CD4-positive, alpha-beta memory T cell (primary cell): Measurements from ENCODE around the gene CIB4. TPM values are rescaled to one million over a fixed set of nuclear protein-coding genes. Genes with fewer than 3 reads are reported as not detected.
A peak's percentile ranks its signal among the peaks of the same experiment; 100 is the strongest.

Source experiments
- CTCF ChIA-PET: fragments of 350-600 bp; sonication (Branson Sonifier 250); formaldehyde crosslinking; loops from one replicate; lab custom pipeline; 2021; ENCODE audit warnings: inconsistent platforms; ENCODE audit not compliant: partially characterized antibody; lab: Charles Lee
- POLR2A ChIA-PET: fragments of 350-600 bp; sonication (Branson Sonifier 250); formaldehyde crosslinking; loops from one replicate; lab custom pipeline; 2021; ENCODE audit not compliant: partially characterized antibody; lab: Charles Lee
- DNase-seq, 5 donors: peaks; one replicate each; pipeline versions ENCODE4 v3.0.0 to v3.0.0-alpha.2; 2020 to 2022; ENCODE audit warnings: mixed read lengths in 1 of 5
- H3K27ac ChIP-seq: one replicate; pipeline ENCODE4 v1.7.0; 2013; ENCODE audit warnings: low read depth, low read length
- H3K27me3 ChIP-seq: 2 replicates; pipeline ENCODE4 v1.7.0; 2013; ENCODE audit warnings: mild to moderate bottlenecking, low read length, moderate library complexity; ENCODE audit not compliant: insufficient read depth
- H3K36me3 ChIP-seq: 2 replicates; pipeline ENCODE4 v1.7.0; 2013; ENCODE audit warnings: mild to moderate bottlenecking, low read length, moderate library complexity; ENCODE audit not compliant: insufficient read depth
- H3K4me1 ChIP-seq: 2 replicates; pipeline ENCODE4 v1.7.0; 2013; ENCODE audit warnings: mild to moderate bottlenecking, low read length, moderate library complexity; ENCODE audit not compliant: insufficient read depth
- H3K4me3 ChIP-seq, 2 donors: one replicate each; pipeline ENCODE4 v1.7.0; 2013; ENCODE audit warnings: low read length in 2 of 2, mild to moderate bottlenecking in 1 of 2
- H3K9me3 ChIP-seq, 2 donors: one replicate each; pipeline ENCODE4 v1.7.0; 2013; ENCODE audit warnings: low read length in 2 of 2, control low read depth in 1 of 2; ENCODE audit not compliant: control insufficient read depth in 1 of 2
- H3K27ac Mint-ChIP-seq, 7 donors: one replicate each; pipeline ENCODE4 v1.8.0; 2020 to 2021; ENCODE audit warnings: mixed read lengths in 7 of 7, mild to moderate bottlenecking in 6 of 7, inconsistent platforms in 3 of 7, moderate library complexity in 3 of 7
- H3K27me3 Mint-ChIP-seq, 2 donors: one replicate each; pipeline ENCODE4 v1.8.0; 2020 to 2021; ENCODE audit warnings: mixed read lengths in 2 of 2
- H3K36me3 Mint-ChIP-seq, 2 donors: one replicate each; pipeline ENCODE4 v1.8.0; 2020 to 2021; ENCODE audit warnings: mixed read lengths in 2 of 2, inconsistent platforms in 1 of 2, mild to moderate bottlenecking in 1 of 2
- H3K4me1 Mint-ChIP-seq, 4 donors: one replicate each; pipeline ENCODE4 v1.8.0; 2020 to 2021; ENCODE audit warnings: mixed read lengths in 4 of 4, mild to moderate bottlenecking in 1 of 4
- H3K4me3 Mint-ChIP-seq, 8 donors: one replicate each; pipeline ENCODE4 v1.8.0; 2020 to 2021; ENCODE audit warnings: mixed read lengths in 8 of 8, mild to moderate bottlenecking in 7 of 8, moderate library complexity in 6 of 8, inconsistent platforms in 3 of 8
- H3K9me3 Mint-ChIP-seq, 8 donors: one replicate each; pipeline ENCODE4 v1.8.0; 2020 to 2021; ENCODE audit warnings: mixed read lengths in 8 of 8, mild to moderate bottlenecking in 5 of 8, inconsistent platforms in 3 of 8, moderate library complexity in 1 of 8
- intact Hi-C: fragments of 100-400 bp; cut with micrococcal nuclease; formaldehyde crosslinking; loops from one replicate; pipeline ENCODE4 v1.15.1; 2023
- polyA plus RNA-seq, 2 donors: library from polyadenylated mRNA; unstranded; fragments of 300-500 nt; fragmentation: Illumina TruSeq; gene quantifications; one replicate each; pipeline ENCODE4 v1.2.3, GENCODE V29; 2021
- total RNA-seq, 2 experiments: library from RNA; stranded (reverse); gene quantifications; one replicate each; pipeline ENCODE4 v1.2.3, GENCODE V29; 2021

CIB4 gene
- total and polyA plus RNA-seq, 4 experiments from 2014 or later = not detected

DNA sequence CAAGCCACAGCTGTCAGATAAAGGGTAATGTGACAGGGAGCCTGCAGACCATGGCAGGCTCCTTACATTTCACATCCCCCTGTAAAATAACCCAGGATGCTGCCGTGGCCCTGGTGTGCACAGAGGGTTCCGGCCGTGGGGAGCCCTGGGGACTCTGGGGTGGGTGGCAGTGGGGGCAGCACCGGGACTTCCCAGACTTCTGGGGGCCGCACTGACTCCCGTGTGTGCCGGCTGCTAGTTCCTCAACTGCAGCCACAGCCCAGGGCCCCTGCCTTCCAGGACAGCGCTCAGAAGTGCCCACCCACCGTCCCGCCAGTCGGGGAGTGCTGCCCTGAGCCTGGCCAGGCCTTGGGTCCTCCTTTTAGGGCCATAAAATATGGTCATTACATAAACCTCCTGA is 56.5 kb downstream of the CIB4 start:
- ChIA-PET POLR2A (no interaction called here), CTCF (no interaction called here)
- DNase-seq = no peak
- H3K27me3 Mint-ChIP-seq = peaks cover 24 to 33% of the 10 kb centered on the region in 2 donors
- no peaks in the 10 kb centered on the region for H3K4me1 Mint-ChIP-seq
- Histone ChIP-seq H3K36me3 (no peaks in the 10 kb centered on the region), H3K27me3 (no peaks in the 10 kb centered on the region), H3K4me1 (no peaks in the 10 kb centered on the region), H3K9me3 (no peaks in the 10 kb centered on the region), H3K27ac (no peak overlapping the region), H3K4me3 (no peak overlapping the region)
- no peaks in the 10 kb centered on the region for H3K36me3 Mint-ChIP-seq
- intact Hi-C loops = no loop called here
- H3K9me3 Mint-ChIP-seq = no peaks in the 10 kb centered on the region
- H3K4me3 Mint-ChIP-seq = no peak overlapping the region
- no peak overlapping the region for H3K27ac Mint-ChIP-seq

DNA sequence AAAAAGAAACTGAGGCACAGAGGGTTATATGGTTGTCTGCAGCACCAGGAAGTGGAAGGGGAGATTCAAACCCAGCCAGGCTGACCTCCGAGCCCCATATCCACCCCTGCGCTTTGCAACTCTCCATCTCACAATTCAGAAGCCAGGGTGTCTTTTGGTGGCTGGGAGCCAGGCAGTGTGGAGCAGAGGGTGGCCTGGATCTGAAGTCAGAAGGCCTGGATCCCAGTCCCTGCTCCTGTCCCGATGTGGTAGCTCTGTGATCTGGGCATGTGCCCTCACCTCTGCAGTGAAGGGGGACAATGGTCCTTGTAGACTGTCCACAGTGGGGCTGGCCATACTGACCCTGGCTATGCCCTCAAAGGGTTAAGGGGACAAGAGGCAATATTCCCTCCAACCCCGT is 57.0 kb downstream of the CIB4 start:
- H3K9me3 ChIP-seq = no peaks in the 10 kb centered on the region
- no peaks in the 10 kb centered on the region for H3K4me1 ChIP-seq
- Mint-ChIP-seq H3K9me3 (no peaks in the 10 kb centered on the region), H3K27ac (no peak overlapping the region), H3K4me3 (no peak overlapping the region), H3K27me3 (peaks cover 23 to 33% of the 10 kb centered on the region in 2 donors), H3K4me1 (no peaks in the 10 kb centered on the region), H3K36me3 (no peaks in the 10 kb centered on the region)
- ChIA-PET POLR2A (no interaction called here), CTCF (no interaction called here)
- no peaks in the 10 kb centered on the region for H3K27me3 ChIP-seq
- no peak for DNase-seq
- intact Hi-C loops = no loop called here
- no peak overlapping the region for H3K4me3 ChIP-seq
- H3K27ac ChIP-seq = no peak overlapping the region
- H3K36me3 ChIP-seq = no peaks in the 10 kb centered on the region

- no peak overlapping the region for H3K27ac ChIP-seq
- no peaks in the 10 kb centered on the region for H3K9me3 ChIP-seq
- ChIA-PET POLR2A (no interaction called here), CTCF (no interaction called here)
- peak overlapping the region in 1 of 7 donors; percentile 84 for H3K27ac Mint-ChIP-seq
- no peaks in the 10 kb centered on the region for H3K27me3 ChIP-seq
- H3K4me1 Mint-ChIP-seq = no peaks in the 10 kb centered on the region
- H3K9me3 Mint-ChIP-seq = no peaks in the 10 kb centered on the region
- peaks cover 19 to 36% of the 10 kb centered on the region in 2 donors for H3K27me3 Mint-ChIP-seq
- H3K4me3 ChIP-seq = no peak overlapping the region
- H3K4me1 ChIP-seq = no peaks in the 10 kb centered on the region
- no peak overlapping the region for H3K4me3 Mint-ChIP-seq
- no peaks in the 10 kb centered on the region for H3K36me3 ChIP-seq
- intact Hi-C loops = no loop called here
- no peak for DNase-seq
- no peaks in the 10 kb centered on the region for H3K36me3 Mint-ChIP-seq
These were observed 57.7 kb downstream of the CIB4 start for GRCh38 chr2:26583381-26583911.

GRCh38 chr2:26582890-26583289 is 58.3 kb downstream of the CIB4 start:
- intact Hi-C loops = no loop called here
- no peak overlapping the region for H3K27ac Mint-ChIP-seq
- CTCF ChIA-PET = no interaction called here

GRCh38 chr2:26581991-26582842 is 58.9 kb downstream of the CIB4 start:
- DNase-seq = no peak
- CTCF ChIA-PET = interaction anchor here (1.3 to 1.5 kb wide), 2 partner anchors 79 to 632 kb away, joined by 3 to 4 read pairs; no protein-coding TSS in a partner anchor
- POLR2A ChIA-PET = no interaction called here

More at GRCh38 chr2:26582890-26583289, 58.3 kb downstream of the CIB4 start:
- Mint-ChIP-seq H3K4me3 (no peak overlapping the region), H3K4me1 (no peaks in the 10 kb centered on the region), H3K27me3 (peaks cover 18 to 40% of the 10 kb centered on the region in 2 donors), H3K36me3 (no peaks in the 10 kb centered on the region), H3K9me3 (no peaks in the 10 kb centered on the region)
- Histone ChIP-seq H3K4me3 (no peak overlapping the region), H3K36me3 (no peaks in the 10 kb centered on the region), H3K4me1 (no peaks in the 10 kb centered on the region), H3K9me3 (no peaks in the 10 kb centered on the region), H3K27ac (no peak overlapping the region), H3K27me3 (no peaks in the 10 kb centered on the region)
- POLR2A ChIA-PET = no interaction called here
- DNase-seq = no peak

GRCh38 chr2:26581266-26581990 is 59.7 kb downstream of the CIB4 start:
- Histone ChIP-seq H3K27ac (no peak overlapping the region), H3K4me3 (no peak overlapping the region), H3K36me3 (no peaks in the 10 kb centered on the region), H3K27me3 (no peaks in the 10 kb centered on the region), H3K4me1 (no peaks in the 10 kb centered on the region), H3K9me3 (no peaks in the 10 kb centered on the region)
- CTCF ChIA-PET = interaction anchor here (0.6 to 1.5 kb wide), 3 partner anchors 79 to 1185 kb away, joined by 3 to 4 read pairs (median 3); no protein-coding TSS in a partner anchor
- no peak overlapping the region for H3K4me3 Mint-ChIP-seq
- POLR2A ChIA-PET = no interaction called here
- H3K27me3 Mint-ChIP-seq = peaks cover 19 to 44% of the 10 kb centered on the region in 2 donors
- no peak for DNase-seq
- H3K36me3 Mint-ChIP-seq = no peaks in the 10 kb centered on the region
- no peaks in the 10 kb centered on the region for H3K9me3 Mint-ChIP-seq
- H3K4me1 Mint-ChIP-seq = peaks cover 0 to 4% (median 1%) of the 10 kb centered on the region in 4 donors
- H3K27ac Mint-ChIP-seq = no peak overlapping the region
- intact Hi-C loops = no loop called here

More at GRCh38 chr2:26581991-26582842, 58.9 kb downstream of the CIB4 start:
- H3K36me3 ChIP-seq = no peaks in the 10 kb centered on the region
- no peaks in the 10 kb centered on the region for H3K27me3 ChIP-seq
- Mint-ChIP-seq H3K27me3 (peaks cover 18 to 44% of the 10 kb centered on the region in 2 donors), H3K36me3 (no peaks in the 10 kb centered on the region), H3K9me3 (no peaks in the 10 kb centered on the region), H3K4me3 (no peak overlapping the region), H3K27ac (no peak overlapping the region), H3K4me1 (peaks cover 0 to 4% (median 1%) of the 10 kb centered on the region in 4 donors)
- no peaks in the 10 kb centered on the region for H3K9me3 ChIP-seq
- H3K4me3 ChIP-seq = no peak overlapping the region
- no peak overlapping the region for H3K27ac ChIP-seq
- intact Hi-C loops = no loop called here
- no peaks in the 10 kb centered on the region for H3K4me1 ChIP-seq

GRCh38 chr2:26580751-26581150 is 60.4 kb downstream of the CIB4 start:
- Mint-ChIP-seq H3K36me3 (no peaks in the 10 kb centered on the region), H3K4me3 (no peak overlapping the region), H3K27ac (no peak overlapping the region), H3K27me3 (peaks cover 12 to 37% of the 10 kb centered on the region in 2 donors), H3K9me3 (no peaks in the 10 kb centered on the region), H3K4me1 (peaks cover 0 to 4% (median 1%) of the 10 kb centered on the region in 4 donors)
- Histone ChIP-seq H3K27ac (no peak overlapping the region), H3K9me3 (no peaks in the 10 kb centered on the region), H3K27me3 (no peaks in the 10 kb centered on the region), H3K36me3 (no peaks in the 10 kb centered on the region), H3K4me1 (no peaks in the 10 kb centered on the region), H3K4me3 (no peak overlapping the region)
- DNase-seq = no peak
- POLR2A ChIA-PET = no interaction called here
- intact Hi-C loops = no loop called here
- CTCF ChIA-PET = interaction anchor here (0.6 to 2.1 kb wide), 4 partner anchors 9 to 1184 kb away, joined by 3 to 5 read pairs (median 4); no protein-coding TSS in a partner anchor
